GM18909 (cell line): ENCODE measurements around the gene PBOV1.

Source experiments
- ATAC-seq: cut with Tn5 transposase; IDR thresholded peaks from one replicate; pipeline ENCODE4 v1.9.1; 2021; ENCODE audit warnings: mild to moderate bottlenecking; ENCODE audit not compliant: unreplicated experiment, poor library complexity

Gene PBOV1

GRCh38 chr6:138211048-138211581, 7.2 kb downstream of the PBOV1 start:
- ATAC-seq: no peak

GRCh38 chr6:138206862-138207261, 11.4 kb downstream of the PBOV1 start:
- ATAC-seq: no peak

GRCh38 chr6:138205437-138206094, 12.7 kb downstream of the PBOV1 start:
- ATAC-seq: no peak

- ATAC-seq: no peak
Observed at GRCh38 chr6:138204792-138205384, 13.4 kb downstream of the PBOV1 start.

GRCh38 chr6:138204303-138204702, 14.0 kb downstream of the PBOV1 start:
- no peak for ATAC-seq

- no peak for ATAC-seq
Observed at GRCh38 chr6:138203315-138203714, 15.0 kb downstream of the PBOV1 start.

- no peak for ATAC-seq
Observed at GRCh38 chr6:138201836-138202235, 16.5 kb downstream of the PBOV1 start.

GRCh38 chr6:138198430-138199091, 19.7 kb downstream of the PBOV1 start:
- ATAC-seq: no peak

- ATAC-seq: no peak
Observed at GRCh38 chr6:138197570-138197969, 20.7 kb downstream of the PBOV1 start.

GRCh38 chr6:138196122-138196738, 22.1 kb downstream of the PBOV1 start:
- ATAC-seq: no peak

- ATAC-seq: no peak
Observed at GRCh38 chr6:138194287-138194686, 24.0 kb downstream of the PBOV1 start.

- no peak for ATAC-seq
Observed at GRCh38 chr6:138188278-138188941, 29.9 kb downstream of the PBOV1 start.

- ATAC-seq: no peak
Observed at GRCh38 chr6:138187156-138187555, 31.1 kb downstream of the PBOV1 start.

GRCh38 chr6:138184230-138184629, 34.1 kb downstream of the PBOV1 start:
- no peak for ATAC-seq

- no peak for ATAC-seq
Observed at GRCh38 chr6:138183790-138184134, 34.5 kb downstream of the PBOV1 start.

GRCh38 chr6:138182939-138183789, 35.1 kb downstream of the PBOV1 start:
- no peak for ATAC-seq

- no peak for ATAC-seq
Observed at GRCh38 chr6:138176652-138177232, 41.5 kb downstream of the PBOV1 start.

GRCh38 chr6:138175596-138175995, 42.7 kb downstream of the PBOV1 start:
- no peak for ATAC-seq
